Erythroblast (primary cell): Measurements from ENCODE around the gene ARHGAP26.

Experiments used
- GATA1 ChIP-seq: IDR thresholded peaks from 2 replicates; pipeline ENCODE4 v1.6.1; 2011; ENCODE audit warnings: low read depth, mild to moderate bottlenecking, control low read depth, low read length, moderate library complexity
- POLR2A ChIP-seq: IDR thresholded peaks from 2 replicates; pipeline ENCODE4 v1.6.1; 2011; ENCODE audit warnings: mild to moderate bottlenecking, low read length

DNA sequence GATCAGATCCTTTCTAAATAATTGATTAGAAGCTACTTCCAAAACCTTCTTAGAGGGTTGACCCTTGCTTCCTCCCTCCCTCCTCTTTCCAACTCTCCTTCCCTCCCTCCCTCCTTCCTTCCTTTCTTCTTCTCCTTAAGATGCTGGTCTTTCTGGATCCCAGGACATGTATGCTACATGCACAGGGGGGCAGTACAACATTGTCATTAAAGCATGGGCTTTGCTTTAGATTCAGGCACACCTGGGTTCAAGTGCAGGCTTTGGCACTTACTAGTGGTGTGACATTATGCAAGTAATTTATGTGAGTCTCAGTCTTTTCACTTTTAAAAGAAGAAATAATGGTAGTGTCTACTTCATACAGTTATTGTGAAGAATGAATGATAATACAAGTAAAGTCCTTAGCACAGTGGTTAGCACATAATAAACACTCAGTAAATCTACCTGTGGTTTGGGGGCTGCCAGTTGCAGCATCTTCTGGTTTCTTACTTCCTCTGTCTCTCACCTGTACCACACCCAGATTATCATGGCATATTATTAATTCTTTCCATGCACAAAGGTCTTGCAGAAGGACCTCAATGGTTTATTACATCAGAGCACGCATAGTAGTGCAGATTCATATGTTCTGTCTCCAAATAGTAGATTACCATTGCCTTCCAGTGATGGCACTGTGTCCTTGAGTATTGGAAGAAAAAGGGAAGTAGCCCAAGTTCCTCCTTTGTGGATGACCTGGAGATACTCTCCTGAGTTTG lies 154.1 kb downstream of the ARHGAP26 start:
- TF ChIP-seq POLR2A (no peak), GATA1 (no peak)
